ENCODE data around the gene GARIN1A. TPM values are rescaled to one million over a fixed set of nuclear protein-coding genes. Genes with fewer than 3 reads are reported as not detected.

GARIN1A gene
- polyA plus RNA-seq, 1 donor from 2014 or later, result 2.8 TPM

DNA sequence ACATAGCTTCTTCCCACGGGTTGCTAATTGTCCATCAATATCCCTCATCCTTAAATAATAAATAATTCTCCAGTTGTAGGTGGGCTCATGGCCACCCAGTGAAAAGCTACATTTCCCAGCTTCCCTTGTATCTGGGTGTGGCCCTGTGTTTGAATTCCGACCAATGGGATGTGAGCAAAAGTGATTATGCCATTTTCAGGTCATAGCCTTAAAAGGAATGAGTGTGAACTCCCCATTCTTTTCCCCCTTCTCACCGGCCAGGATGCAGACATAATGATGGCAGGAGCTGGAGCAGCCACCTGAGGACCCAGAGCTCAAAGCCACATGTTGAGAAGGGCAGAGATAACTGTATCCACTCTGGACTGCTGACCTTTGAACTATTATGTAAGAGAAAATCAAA, 36.7 kb downstream of the GARIN1A start:
- Histone ChIP-seq H3F3A (ENCODE audit: insufficient read depth, low read length, poor library complexity, severe bottlenecking) (no peaks in the 10 kb centered on the region), H3K27ac (ENCODE audit: low read length) (no peak overlapping the region), H3K9me2 (ENCODE audit: insufficient read depth, low read length) (no peaks in the 10 kb centered on the region), H3K4me2 (ENCODE audit: low read length) (no peak overlapping the region), H3K9me3 (ENCODE audit: low read length) (no peaks in the 10 kb centered on the region), H3K79me2 (replicated peaks; ENCODE audit: insufficient read depth, low read length) (no peaks in the 10 kb centered on the region), H4K20me1 (ENCODE audit: insufficient read depth) (no peaks in the 10 kb centered on the region), H3K4me3 (ENCODE audit: low read length) (no peak overlapping the region), H3K36me3 (ENCODE audit: insufficient read depth, low read length) (no peaks in the 10 kb centered on the region), H3K9ac (ENCODE audit: low read length) (no peak overlapping the region), H2AFZ (ENCODE audit: low read depth, low read length) (no peak overlapping the region), H3K27me3 (ENCODE audit: insufficient read depth, low read depth, low read length) (no peaks in the 10 kb centered on the region)
- TF ChIP-seq EP300 (conservative IDR thresholded peaks at IDR 0.05; ENCODE audit: poor library complexity, severe bottlenecking) (no peak), EZH2 (IDR thresholded peaks at IDR 0.05; ENCODE audit: borderline replicate concordance, insufficient read depth, low read length, poor library complexity, severe bottlenecking) (no peak), MXI1 (conservative IDR thresholded peaks at IDR 0.05; ENCODE audit: poor library complexity, severe bottlenecking) (no peak), REST (IDR thresholded peaks at IDR 0.05; ENCODE audit: borderline replicate concordance) (no peak), POLR2AphosphoS5 (IDR thresholded peaks at IDR 0.05) (no peak), SMC3 (conservative IDR thresholded peaks at IDR 0.05; ENCODE audit: poor library complexity) (no peak), RAD21 (conservative IDR thresholded peaks at IDR 0.05) (no peak), TAF1 (IDR thresholded peaks at IDR 0.05; ENCODE audit: low read depth) (no peak)
- TF ChIP-seq, protein P1, sequence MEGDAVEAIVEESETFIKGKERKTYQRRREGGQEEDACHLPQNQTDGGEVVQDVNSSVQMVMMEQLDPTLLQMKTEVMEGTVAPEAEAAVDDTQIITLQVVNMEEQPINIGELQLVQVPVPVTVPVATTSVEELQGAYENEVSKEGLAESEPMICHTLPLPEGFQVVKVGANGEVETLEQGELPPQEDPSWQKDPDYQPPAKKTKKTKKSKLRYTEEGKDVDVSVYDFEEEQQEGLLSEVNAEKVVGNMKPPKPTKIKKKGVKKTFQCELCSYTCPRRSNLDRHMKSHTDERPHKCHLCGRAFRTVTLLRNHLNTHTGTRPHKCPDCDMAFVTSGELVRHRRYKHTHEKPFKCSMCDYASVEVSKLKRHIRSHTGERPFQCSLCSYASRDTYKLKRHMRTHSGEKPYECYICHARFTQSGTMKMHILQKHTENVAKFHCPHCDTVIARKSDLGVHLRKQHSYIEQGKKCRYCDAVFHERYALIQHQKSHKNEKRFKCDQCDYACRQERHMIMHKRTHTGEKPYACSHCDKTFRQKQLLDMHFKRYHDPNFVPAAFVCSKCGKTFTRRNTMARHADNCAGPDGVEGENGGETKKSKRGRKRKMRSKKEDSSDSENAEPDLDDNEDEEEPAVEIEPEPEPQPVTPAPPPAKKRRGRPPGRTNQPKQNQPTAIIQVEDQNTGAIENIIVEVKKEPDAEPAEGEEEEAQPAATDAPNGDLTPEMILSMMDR (IDR thresholded peaks at IDR 0.05; ENCODE audit: poor library complexity, severe bottlenecking), result no peak

GRCh38 chr7:128710481-128710880, 38.4 kb downstream of the GARIN1A start:
- Histone ChIP-seq H4K20me1 (ENCODE audit: insufficient read depth) (no peaks in the 10 kb centered on the region), H3F3A (ENCODE audit: insufficient read depth, low read length, poor library complexity, severe bottlenecking) (no peaks in the 10 kb centered on the region), H3K9me3 (ENCODE audit: low read length) (no peaks in the 10 kb centered on the region), H2AFZ (ENCODE audit: low read depth, low read length) (no peak overlapping the region), H3K4me2 (ENCODE audit: low read length) (no peak overlapping the region), H3K36me3 (ENCODE audit: insufficient read depth, low read length) (no peaks in the 10 kb centered on the region), H3K9me2 (ENCODE audit: insufficient read depth, low read length) (no peaks in the 10 kb centered on the region), H3K4me3 (ENCODE audit: low read length) (no peak overlapping the region), H3K79me2 (replicated peaks; ENCODE audit: insufficient read depth, low read length) (no peaks in the 10 kb centered on the region), H3K9ac (ENCODE audit: low read length) (no peak overlapping the region), H3K27me3 (ENCODE audit: insufficient read depth, low read depth, low read length) (no peaks in the 10 kb centered on the region), H3K27ac (ENCODE audit: low read length) (no peak overlapping the region)
- TF ChIP-seq MXI1 (conservative IDR thresholded peaks at IDR 0.05; ENCODE audit: poor library complexity, severe bottlenecking), result no peak

GRCh38 chr7:128713794-128714193, 41.7 kb downstream of the GARIN1A start:
- H3K4me3 ChIP-seq (ENCODE audit: low read length), result no peak overlapping the region
- TF ChIP-seq, protein P1 (IDR thresholded peaks at IDR 0.05; ENCODE audit: poor library complexity, severe bottlenecking), result no peak
- no peak for TF ChIP-seq EP300 (conservative IDR thresholded peaks at IDR 0.05; ENCODE audit: poor library complexity, severe bottlenecking)
- TF ChIP-seq POLR2AphosphoS5 (IDR thresholded peaks at IDR 0.05), result no peak
- no peak for TF ChIP-seq SMC3 (conservative IDR thresholded peaks at IDR 0.05; ENCODE audit: poor library complexity)
- TF ChIP-seq TAF1 (IDR thresholded peaks at IDR 0.05; ENCODE audit: low read depth), result no peak
- TF ChIP-seq EZH2 (IDR thresholded peaks at IDR 0.05; ENCODE audit: borderline replicate concordance, insufficient read depth, low read length, poor library complexity, severe bottlenecking), result no peak
- TF ChIP-seq MXI1 (conservative IDR thresholded peaks at IDR 0.05; ENCODE audit: poor library complexity, severe bottlenecking), result no peak
- no peak for TF ChIP-seq REST (IDR thresholded peaks at IDR 0.05; ENCODE audit: borderline replicate concordance)
- TF ChIP-seq RAD21 (conservative IDR thresholded peaks at IDR 0.05), result no peak

More at GRCh38 chr7:128713794-128714193, 41.7 kb downstream of the GARIN1A start:
- no peaks in the 10 kb centered on the region for H3K9me2 ChIP-seq (ENCODE audit: insufficient read depth, low read length)
- no peaks in the 10 kb centered on the region for H3F3A ChIP-seq (ENCODE audit: insufficient read depth, low read length, poor library complexity, severe bottlenecking)
- no peaks in the 10 kb centered on the region for H3K79me2 ChIP-seq (replicated peaks; ENCODE audit: insufficient read depth, low read length)
- H3K36me3 ChIP-seq (ENCODE audit: insufficient read depth, low read length), result no peaks in the 10 kb centered on the region
- H3K9ac ChIP-seq (ENCODE audit: low read length), result no peak overlapping the region
- H3K27me3 ChIP-seq (ENCODE audit: insufficient read depth, low read depth, low read length), result no peaks in the 10 kb centered on the region
- no peak overlapping the region for H2AFZ ChIP-seq (ENCODE audit: low read depth, low read length)
- no peaks in the 10 kb centered on the region for H3K9me3 ChIP-seq (ENCODE audit: low read length)
- H3K27ac ChIP-seq (ENCODE audit: low read length), result no peak overlapping the region
- H4K20me1 ChIP-seq (ENCODE audit: insufficient read depth), result no peaks in the 10 kb centered on the region
- no peak overlapping the region for H3K4me2 ChIP-seq (ENCODE audit: low read length)

All from neural cell (in vitro differentiated cells).